GM21515 (cell line): ENCODE measurements around the gene RFPL2.
"Not testable (repeated sequence)": the region's sequence is repeated elsewhere in the genome, so short reads cannot be mapped to it uniquely, and the experiment has no call there.

Source experiments
- ATAC-seq: cut with Tn5 transposase; IDR thresholded peaks from one replicate; pipeline ENCODE4 v1.9.1; 2021; ENCODE audit not compliant: unreplicated experiment

RFPL2 gene

GRCh38 chr22:32175683-32176644 is 28.9 kb downstream of the RFPL2 start:
- no peak for ATAC-seq

GRCh38 chr22:32175115-32175514 is 29.8 kb downstream of the RFPL2 start:
- no peak for ATAC-seq

GRCh38 chr22:32165681-32166080 is 39.2 kb downstream of the RFPL2 start:
- no peak for ATAC-seq

GRCh38 chr22:32164075-32164860 is 40.6 kb downstream of the RFPL2 start:
- no peak for ATAC-seq

GRCh38 chr22:32160411-32160810 is 44.5 kb downstream of the RFPL2 start:
- ATAC-seq: not testable (repeated sequence)

GRCh38 chr22:32158712-32159533 is 46.0 kb downstream of the RFPL2 start, which contains the start of gene C22orf42:
TSS of gene C22orf42 (minus strand) at chr22:32159303. CDS start at chr22:32159215, 88 bp downstream.
- ATAC-seq: no peak

- ATAC-seq: not testable (repeated sequence)
Measured at GRCh38 chr22:32157632-32158031, 47.2 kb downstream of the RFPL2 start.

GRCh38 chr22:32154727-32155126 is 50.1 kb downstream of the RFPL2 start:
- not testable (repeated sequence) for ATAC-seq

- ATAC-seq: not testable (repeated sequence)
Measured at GRCh38 chr22:32151641-32152040, 53.2 kb downstream of the RFPL2 start.

GRCh38 chr22:32150647-32151046 is 54.2 kb downstream of the RFPL2 start:
- not testable (repeated sequence) for ATAC-seq

GRCh38 chr22:32148372-32148771 is 56.5 kb downstream of the RFPL2 start:
- ATAC-seq: not testable (repeated sequence)

GRCh38 chr22:32147128-32147527 is 57.7 kb downstream of the RFPL2 start:
- not testable (repeated sequence) for ATAC-seq

- no peak for ATAC-seq
Measured at GRCh38 chr22:32144496-32145274, 60.2 kb downstream of the RFPL2 start.

- ATAC-seq: no peak
Measured at GRCh38 chr22:32142600-32142999, 62.3 kb downstream of the RFPL2 start.

GRCh38 chr22:32140688-32141087 is 64.2 kb downstream of the RFPL2 start:
- ATAC-seq: not testable (repeated sequence)
